Karpas-422 (cell line): ENCODE data around the gene ZDHHC7. TPM values are rescaled to one million over a fixed set of nuclear protein-coding genes. Genes with fewer than 3 reads are reported as not detected.

Experiments
- total RNA-seq: library from RNA; depleted of rRNA; stranded (reverse); fragments of >200 nt; shearing (Covaris generic); gene quantifications from 2 replicates; pipeline ENCODE4 v1.2.3, GENCODE V29; 2014; ENCODE audit warnings: low replicate concordance; rRNA removed

Gene ZDHHC7
- total RNA-seq, 1 experiment from 2014 or later, result 22.5 TPM

Other genes with a start within 250 kb of the ZDHHC7 start
- gene CRISPLD2, start 191.6 kb downstream of the ZDHHC7 start, total RNA-seq, result not detected in 2 replicates
- gene KIAA0513, start 16.3 kb upstream of the ZDHHC7 start, total RNA-seq, result 0.97 and 1.6 TPM in 2 replicates
- gene CIBAR2, start 100.9 kb upstream of the ZDHHC7 start, total RNA-seq, result not detected in 2 replicates